ENCODE results near the gene NPS.
A peak's percentile ranks its signal among the peaks of the same experiment; 100 is the strongest.

Gene NPS, protein sequence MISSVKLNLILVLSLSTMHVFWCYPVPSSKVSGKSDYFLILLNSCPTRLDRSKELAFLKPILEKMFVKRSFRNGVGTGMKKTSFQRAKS

DNA sequence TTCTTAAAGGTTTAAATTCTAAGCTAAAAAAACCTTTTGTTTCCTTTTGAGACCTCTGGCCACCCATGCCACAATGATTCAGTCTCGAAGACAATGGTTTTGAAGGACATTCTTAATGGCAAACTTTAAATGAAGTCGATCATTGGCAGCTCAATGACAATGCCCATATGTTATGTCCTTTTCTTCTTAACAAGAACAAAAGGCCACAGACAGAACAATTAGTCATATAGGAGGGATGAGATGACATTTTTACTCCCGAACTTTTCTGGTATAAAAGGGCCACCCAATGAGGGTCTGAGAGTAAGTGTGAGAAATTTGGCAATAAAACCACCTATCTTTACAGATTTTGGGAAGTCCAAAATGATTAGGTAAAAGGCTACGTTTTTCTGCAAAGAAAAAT lies at the start of gene NPS:
TSS of gene NPS (plus strand) at position 301 of the 400 bp plus-strand sequence. CDS start at position 361, 60 bp downstream.
- no peak for DNase-seq

DNA sequence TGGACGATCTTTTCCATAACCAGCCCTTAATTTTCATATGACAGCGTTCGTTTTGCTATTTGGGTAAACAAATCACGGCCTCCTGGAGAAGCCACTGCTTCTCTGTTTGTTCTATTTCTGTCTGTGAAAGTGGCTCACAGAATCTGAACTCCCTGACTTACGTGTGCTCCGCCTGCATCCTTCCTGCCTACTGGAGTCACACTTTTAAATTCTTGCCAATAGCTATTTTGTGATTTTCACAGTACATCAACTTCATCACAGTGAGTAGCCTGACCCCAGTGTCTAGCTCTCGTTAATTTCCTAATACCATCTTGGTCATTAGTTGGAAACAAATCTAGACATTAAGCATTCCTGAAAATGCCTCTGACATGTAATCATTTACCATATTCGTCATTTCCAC lies 49.0 kb upstream of the NPS start:
- DNase-seq = no peak

DNA sequence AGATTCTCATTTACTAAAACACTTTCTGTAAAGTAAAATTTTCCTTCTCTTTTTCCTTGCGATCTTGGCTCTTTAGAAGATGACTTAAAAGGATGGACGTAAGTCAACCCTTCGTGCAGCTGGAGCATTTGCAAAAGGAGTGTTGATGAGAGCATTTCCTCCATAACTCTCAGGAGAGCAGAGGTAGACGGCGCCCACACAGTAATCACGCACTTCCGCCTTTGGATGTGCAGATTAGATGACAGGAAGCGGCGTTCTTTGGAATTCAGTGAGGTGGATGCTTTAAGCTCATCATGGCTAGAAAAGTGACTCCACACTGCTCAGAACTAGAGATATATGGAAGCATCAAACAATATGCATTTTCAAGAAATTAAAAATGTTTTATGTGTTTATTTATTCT lies 43.0 kb upstream of the NPS start:
- DNase-seq = no peak

DNA sequence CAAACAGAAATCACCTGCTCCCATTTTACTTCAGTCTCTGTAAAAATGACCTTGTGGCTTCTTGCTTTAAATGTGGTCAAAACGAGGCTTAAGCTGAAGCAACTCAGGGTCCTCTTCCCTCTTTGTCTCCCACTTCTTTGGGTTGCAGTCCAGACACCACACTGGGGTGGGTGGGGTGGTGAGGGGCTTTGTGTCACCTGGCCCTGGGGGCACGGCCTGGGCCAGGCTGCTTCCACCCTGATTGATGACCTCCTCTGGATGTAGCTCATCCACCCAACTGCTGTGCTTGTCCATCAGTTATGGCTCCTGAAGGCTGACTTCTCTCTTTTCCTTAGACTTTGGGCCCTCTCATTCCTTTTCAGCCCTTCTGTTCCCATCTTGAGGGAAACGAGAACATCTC lies 26.8 kb upstream of the NPS start:
- no peak for DNase-seq

DNA sequence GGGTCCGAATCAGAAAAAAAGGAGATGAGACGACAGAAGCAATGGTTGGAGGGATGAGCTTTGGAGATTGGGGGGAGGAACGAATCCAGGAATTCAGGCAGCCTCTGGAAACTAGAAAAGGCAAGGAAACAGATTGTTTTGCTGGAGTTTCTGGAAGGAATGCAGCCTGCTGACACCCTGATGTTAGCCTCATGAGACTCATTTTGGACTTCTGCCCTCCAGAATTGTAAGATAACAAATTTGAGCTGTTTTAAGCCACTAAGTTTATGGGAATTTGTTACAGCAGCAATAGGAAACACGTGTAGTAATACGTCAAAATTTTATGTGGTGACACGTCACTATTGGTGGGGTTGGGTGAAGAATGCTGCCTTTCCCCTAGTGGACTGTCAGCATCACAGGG lies 25.6 kb upstream of the NPS start:
- DNase-seq = no peak

DNA sequence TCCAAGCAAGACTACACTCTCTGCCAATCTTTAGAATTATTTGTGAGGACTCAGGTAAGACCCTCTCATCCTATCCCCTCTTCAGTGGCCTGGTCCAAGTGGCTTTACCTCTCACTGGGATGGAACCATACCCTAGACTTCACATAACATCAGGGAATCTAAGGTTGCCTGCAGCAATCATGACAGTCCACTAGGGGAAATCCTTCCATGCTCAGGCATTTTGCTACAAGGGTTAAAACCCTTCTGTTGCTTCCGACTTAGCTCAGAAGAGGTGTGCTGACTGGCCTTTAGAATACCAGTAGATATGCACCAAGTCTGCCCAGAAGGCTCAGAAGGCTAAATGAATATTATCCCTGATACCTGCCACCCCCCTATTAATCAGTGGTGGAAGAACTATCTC lies 24.9 kb upstream of the NPS start:
- DNase-seq = no peak

DNA sequence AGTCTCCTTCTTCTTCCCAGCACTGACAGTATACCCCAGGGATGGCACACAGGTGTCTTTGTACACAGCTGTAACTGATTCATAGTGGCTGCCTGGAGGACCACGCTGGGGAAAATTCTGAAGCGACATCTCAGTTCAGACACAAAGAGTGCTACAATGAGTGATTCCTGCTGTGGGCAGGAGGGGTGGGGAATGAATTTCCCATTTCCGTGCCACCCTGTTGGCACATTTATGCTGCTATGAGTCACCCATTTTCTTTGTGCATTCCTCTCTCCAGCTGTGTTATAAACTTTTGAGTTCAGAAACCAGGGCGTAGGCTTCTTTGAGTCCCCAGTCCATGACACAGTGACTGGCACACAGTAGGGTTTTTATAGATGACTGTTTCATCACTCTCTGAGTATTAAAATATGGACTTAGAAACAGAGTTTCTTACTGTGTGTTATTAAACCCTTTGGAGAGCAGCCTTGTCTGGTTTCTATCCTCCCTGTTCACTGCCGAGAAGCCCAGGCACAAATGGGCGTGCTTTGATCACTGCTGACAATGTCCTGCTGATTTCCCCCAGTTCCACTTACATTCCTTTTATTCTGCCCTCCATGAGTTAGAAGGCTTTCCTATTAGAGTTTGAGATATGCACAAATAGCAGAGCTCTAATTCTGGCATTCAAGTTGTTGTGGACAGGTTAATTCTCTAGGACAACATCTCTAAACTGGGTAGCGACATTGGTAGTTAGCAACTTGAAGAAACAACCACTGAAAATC lies 24.0 kb upstream of the NPS start:
- DNase-seq = no peak

DNA sequence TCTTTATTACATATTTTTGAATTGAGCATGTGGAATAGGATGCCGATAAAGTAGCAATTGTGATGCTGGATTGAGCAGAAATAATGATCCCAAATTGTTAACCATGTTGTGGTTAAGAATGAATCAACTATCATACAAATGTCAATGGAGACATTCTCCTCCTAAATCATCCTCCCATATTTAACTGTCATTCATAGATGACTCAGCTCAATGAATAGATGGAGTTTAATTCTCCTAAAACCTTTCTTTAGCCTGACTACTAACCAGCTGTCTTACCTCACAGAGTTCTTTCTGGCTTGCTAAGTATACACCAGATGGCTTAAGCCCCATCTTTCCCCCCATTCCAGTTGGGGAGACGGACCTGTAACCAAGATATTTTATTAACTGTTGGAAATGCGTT lies 23.4 kb upstream of the NPS start:
- DNase-seq = no peak

DNA sequence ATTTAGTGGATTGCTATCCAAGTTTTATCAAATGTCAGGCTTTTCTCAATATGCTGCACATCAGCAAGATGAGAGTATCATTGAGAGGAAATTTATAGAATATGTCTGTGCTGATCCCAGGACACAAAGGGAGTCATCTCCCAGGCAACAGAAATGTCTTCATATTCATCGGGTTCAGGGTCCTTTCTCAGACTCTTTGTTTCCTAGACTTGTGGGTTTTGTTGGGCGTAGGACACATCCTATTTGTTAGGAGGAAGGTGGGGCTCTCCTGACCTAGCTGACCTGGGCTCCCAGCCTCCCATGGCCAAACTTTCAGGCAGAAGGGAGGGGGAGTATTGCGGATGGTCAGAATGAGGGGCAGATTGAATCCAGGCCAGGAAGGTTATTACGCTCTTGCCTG lies 22.9 kb upstream of the NPS start:
- no peak for DNase-seq

DNA sequence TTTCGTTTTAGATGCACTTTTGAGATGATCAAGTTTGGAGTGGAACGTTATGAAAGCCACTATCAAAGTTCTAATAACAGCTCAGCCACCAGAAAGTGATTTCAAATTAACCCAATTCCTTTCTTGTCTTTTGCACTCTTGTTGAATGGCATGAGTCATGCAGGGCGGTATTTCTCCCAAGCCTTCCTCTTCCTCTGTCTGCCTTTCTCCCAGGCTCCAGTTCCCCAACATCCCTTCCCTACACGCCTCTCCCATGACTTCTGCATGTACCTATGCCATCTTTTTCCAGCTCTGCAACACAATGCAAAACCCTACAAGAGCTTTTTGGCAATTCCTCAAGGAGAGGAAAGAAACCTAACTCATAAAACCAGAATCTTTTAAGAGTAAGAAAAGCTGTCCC lies 21.8 kb upstream of the NPS start:
- no peak for DNase-seq

DNA sequence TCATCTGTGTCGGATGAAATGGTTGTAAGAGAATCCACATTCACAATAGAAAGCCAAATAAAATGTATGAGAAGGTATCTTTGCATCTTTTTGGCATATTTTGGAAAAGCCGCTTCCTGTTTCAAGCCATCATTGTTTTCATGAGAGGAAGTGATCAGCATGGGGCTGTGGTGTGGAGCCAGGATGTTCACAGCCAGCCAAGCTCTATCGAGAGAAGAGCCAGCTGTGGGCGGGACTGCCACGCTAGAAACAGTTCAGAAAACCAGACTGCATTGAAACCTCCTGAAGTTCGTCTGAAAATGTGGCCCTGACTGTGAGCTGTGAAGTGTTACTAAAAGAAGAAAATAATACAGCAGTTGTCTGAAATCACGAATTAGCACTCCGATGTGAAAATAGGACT lies 21.2 kb upstream of the NPS start:
- DNase-seq = peak; percentile 21

DNA sequence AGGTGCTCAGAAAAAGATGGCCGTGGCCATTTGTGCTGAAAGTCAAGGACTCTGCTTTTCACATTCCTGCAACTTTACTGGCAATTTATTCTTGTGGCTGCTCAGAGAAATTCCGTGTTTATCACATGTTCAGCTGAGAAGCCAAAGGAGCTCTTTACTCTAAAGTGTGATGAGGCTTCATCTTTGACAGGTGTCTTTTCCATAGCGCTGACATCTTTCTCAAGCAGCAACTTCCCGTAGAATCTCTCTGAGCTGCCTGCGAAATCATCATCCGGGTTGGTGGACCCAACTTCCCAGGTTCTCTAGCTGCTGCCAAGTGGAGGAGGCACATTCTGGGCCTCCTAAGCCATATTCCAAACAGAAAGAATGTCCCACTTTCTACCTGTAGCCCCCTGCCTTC lies 16.9 kb upstream of the NPS start:
- no peak for DNase-seq

DNA sequence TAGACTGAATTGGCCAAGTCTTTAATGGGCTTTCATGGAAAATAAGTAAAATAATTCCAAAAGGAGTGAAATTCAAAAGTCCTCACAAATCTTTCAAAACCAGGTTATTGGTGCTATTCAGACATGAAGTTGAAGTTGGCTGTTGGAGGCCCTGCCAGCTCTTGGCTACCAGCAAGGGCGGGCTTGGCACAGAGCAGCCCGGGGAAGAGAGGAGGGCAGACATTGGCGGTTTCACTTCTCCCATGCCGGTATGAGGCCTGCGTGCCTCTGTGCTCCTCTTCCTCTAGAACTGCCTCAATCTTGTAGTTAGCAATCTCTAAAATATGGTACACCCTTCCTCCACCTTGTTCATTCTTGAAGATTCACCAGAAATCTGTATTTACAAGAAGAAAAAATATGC lies 16.4 kb upstream of the NPS start:
- peak; percentile 10 for DNase-seq

DNA sequence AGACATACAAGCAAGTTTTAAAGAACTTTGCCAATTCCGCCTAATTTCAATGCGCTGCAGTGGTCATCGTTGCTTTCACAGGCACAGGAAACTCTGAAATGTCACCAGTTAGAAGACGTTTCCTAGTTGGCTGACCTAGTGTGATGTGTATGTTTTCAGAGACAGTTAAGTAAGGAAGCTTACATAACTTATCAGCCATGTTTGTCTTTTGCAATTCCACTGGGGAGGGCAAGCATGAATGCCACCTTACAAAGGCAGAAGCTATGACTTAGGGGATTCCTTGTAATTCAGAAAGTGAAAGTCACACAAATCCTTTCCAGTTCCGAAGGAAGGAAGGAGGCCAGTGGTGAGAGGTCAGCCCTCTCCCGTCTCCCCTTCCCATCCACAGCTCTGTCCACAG lies 15.0 kb upstream of the NPS start:
- DNase-seq = no peak

DNA sequence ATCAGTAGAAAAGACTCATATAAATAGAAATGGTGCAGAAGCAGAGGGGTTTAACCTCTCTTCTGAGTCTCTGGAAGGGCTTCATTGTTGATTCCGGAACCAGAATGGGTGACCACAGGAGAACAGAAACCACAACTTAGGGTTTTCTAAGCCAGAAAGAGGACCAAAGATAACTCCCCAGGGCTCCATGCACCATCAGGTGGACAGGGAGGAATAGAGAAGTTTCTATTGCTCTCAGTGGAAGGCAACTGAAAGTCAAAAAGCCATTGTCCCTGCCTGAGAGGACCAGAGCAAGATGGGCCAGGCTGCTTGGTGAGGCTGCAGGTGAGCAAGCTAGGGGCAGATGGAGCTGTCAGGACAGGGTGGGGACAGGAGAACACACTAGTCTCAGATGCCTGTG lies 14.6 kb upstream of the NPS start:
- DNase-seq = no peak

DNA sequence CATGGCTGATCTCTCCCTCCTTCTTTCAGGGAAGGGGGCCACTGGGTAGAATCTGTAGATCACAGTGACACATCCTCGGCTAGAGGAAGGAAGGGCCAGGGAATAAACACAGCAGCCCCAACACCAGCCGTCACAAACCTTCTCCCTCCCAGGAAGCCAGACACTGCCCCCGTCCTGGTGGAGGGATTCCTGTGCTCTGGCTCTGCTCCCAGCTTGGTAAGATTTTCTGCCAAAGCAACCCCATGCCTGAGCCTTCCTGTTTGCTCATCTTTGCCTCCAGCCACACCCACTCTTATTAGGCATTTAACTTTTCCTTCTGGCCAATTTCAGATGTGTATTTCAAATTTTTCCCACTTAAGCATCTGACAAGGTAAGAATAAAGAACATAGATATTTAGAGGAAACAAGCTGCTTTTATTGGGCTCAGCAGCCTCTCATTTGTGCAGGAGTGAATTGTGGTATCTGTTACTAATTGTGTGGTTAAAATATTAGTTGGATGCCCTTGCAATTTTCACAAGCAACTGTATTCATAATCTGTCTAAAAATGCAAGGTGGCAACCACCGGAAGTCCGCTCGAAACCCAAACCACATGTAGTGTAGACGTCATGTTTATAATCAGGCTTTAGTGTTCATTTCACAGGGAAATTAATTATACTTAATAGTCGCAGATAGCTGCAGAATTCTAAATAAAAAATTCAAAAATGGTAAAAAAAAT lies 13.2 kb upstream of the NPS start:
- DNase-seq = no peak

DNA sequence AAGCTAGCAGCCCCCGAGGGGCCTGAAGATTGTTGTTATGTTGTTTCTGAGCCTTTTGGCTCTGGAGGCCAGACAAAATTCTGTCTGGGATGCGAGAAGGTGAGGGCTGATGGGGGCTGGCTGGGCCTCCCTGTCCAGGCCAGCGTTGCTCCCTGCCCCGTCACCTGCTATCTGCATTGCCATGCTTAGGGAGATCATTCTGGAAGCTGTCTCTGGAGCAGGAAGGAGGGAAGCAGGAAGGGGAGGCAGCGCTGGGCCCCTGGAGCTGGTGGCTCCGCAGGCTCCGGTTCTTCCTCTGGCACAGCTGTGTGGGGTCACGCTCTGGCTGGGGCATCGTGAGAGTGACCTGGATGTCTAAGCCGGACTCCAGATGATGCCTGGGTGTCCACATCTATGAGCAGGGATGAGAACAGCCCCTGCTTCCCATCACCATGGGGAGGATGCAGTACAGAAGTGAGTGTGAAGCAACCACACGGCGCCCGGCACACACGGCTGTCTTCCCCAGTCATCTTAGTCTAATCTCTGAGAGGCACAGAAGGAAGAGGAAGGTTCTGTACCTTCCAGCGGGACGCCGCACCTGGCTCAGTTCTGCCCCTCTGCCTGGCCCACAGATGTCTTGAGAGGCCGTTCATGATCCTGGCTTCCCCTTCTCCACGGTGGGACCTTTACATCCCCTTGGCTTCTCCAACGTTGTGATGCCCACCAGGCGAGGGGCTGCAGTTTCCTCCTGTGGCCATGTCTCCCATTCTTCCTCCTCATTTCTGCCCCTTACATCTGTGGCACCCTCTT lies 11.9 kb upstream of the NPS start:
- DNase-seq = no peak

DNA sequence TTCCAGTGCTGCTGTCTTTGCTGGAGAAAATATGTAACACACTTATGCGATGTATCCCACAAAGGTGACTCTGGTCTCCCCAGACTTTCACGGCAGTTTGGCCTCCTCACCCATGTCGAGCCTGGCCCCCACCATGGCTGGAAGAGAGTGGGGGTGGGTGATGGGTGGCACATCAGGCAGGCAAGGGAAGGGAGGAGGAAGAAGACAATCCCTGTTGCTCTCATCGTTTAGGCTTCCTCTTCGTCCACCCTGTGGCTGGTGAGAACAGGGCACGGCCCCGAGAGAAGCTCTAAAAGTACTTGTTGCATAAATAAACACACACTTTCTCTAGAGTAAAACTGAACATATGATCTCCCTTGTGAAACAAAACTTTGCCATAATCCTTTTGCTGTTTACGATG lies 11.2 kb upstream of the NPS start:
- no peak for DNase-seq

DNA sequence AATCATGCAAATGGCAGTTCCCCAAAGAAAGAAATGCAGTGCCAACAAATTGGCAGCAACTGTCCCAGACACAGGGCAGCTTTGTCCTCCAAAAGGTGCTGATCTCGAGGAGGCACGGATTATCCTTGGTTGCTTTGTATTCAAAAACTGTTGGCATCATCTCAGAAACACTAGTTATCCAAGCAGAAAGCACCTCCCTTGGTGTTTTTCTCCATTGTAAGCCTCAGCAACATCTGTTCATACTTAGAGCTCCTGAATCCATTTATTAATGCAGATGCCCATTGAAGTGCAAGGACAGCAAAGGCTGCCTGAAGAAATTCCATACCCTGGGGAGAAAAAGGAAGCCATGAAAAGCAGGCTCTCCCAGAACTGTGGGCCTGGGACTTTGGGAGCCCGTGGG lies 1.1 kb upstream of the NPS start:
- no peak for DNase-seq

DNA sequence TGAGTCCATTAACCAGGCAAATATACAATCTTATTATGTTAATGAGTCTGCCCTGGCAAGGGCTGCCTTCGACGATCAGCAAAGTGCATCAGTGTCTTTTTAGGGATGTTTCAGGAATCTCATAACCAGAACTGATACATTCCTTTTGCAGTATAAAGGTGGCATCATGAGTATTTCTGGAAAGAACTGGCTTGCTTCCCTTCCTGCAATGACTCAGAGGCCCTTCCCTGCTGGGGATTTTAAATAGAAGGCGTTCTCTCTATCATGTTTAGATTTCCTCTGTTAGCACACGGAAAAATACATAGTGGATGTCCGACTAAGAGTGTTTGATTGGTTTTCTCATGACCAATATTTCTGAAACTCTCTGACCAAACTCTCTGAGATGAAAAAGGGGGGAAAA lies 1.8 kb downstream of the NPS start:
- no peak for DNase-seq

DNA sequence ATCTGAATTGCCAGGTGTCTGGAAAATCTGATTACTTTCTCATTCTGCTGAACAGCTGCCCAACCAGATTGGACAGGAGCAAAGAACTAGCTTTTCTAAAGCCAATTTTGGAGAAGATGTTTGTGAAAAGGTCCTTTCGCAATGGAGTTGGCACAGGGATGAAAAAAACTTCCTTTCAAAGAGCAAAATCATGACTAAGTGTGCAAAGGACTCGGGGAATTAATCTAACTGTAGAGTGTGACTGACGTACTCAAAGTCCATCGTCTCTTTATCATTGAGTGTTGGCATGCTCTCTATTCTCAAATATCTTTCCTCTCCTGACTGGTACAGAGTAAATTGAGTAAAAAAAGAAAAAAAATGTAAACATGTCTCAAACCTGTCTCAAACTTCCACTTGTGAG lies 3.3 kb downstream of the NPS start:
- no peak for DNase-seq

DNA sequence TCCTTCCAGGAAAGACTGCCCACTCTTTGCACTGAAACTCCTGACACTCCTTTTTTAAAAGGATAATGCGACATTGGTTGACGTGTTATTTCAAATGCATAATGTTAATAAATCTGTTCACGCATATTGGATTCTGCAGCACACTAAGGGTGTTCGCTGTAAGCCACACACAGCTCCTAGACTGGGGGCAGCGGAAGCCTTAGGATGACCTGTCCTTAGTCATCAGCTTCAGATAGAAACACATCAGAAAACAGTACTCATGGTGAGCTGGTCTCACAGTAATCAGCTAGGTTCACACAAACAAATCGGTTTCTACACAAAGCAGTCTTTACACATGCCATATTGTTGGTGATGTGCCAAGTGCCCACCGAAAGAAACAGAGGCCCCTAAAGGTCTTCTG lies 4.3 kb downstream of the NPS start:
- DNase-seq = no peak

DNA sequence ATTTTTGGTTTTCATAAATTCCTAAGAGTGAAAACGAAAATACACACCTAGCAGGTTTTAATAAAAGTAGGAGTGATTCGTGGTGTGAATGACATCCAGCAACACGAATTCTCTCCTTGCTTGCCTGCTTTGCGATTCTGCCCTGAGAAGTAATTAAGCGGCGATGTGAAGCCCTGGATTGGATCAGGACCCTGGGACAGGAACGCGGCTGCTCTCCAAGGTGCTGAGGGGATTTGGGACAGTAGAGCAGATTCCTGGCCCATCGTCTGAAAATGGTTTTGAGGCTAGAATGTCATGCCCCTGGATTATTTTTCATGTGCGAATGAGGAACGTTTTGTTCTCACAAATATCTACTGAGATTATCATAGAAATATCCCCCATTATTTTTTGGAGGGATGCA lies 7.8 kb downstream of the NPS start:
- no peak for DNase-seq

DNA sequence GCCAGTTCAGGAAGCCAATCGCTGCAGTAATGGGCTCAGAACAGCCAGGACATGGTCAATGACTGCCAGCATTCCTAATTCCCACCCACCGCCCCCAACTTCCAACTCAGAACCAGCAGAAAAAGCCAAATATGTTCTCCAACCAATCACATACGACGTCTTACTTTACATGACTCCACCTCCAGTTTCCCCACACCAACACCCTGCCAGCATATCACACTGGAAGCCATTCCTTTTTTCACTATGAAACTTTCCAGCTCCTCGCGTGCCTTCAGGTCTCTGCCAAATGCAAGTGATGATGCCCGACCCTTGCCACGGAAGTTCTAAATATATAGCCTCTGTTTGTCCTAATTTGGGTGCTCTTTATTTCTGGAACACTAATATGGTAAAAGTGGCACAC lies 12.5 kb downstream of the NPS start:
- DNase-seq = no peak
